ENCODE results near the gene BPIFB4. TPM values are rescaled to one million over a fixed set of nuclear protein-coding genes. Genes with fewer than 3 reads are reported as not detected.

BPIFB4 gene
- not detected for total RNA-seq (2021; ENCODE audit: unreplicated experiment)
- polyA plus RNA-seq (2012; ENCODE audit: insufficient read length) = not detected
- not detected for Bru-seq, nascent RNA
- not detected for BruChase-seq, experiment 1, labeled RNA remaining after a 2-hour chase
- not detected for BruChase-seq, experiment 2, labeled RNA remaining after a 6-hour chase
- long read RNA-seq = 0 reads

- CTCF ChIA-PET = no interaction called here
- POLR2A ChIA-PET = no interaction called here
- Histone ChIP-seq H3K4me3 (ENCODE audit: low read depth in 2 of 2, low read length in 2 of 2) (no peak within 1 kb of the TSS), H3K4me1 (ENCODE audit: control insufficient read depth, insufficient read depth, low read length) (no peaks in the 10 kb centered on the region), H3K36me3 (ENCODE audit: control insufficient read depth, insufficient read depth, low read length) (no peaks in the 10 kb centered on the region), H3K27me3 (ENCODE audit: control insufficient read depth, insufficient read depth, low read length) (no peaks in the 10 kb centered on the region; the same call in none of the 2 replicates), H3K9me3 (ENCODE audit: control insufficient read depth, insufficient read depth, low read depth, low read length) (no peaks in the 10 kb centered on the region), H3K27ac (ENCODE audit: low read length) (no peak within 1 kb of the TSS)
- TF ChIP-seq SIN3A (IDR thresholded peaks at IDR 0.05; ENCODE audit: borderline replicate concordance, insufficient read depth, low read depth, low read length) (no peak), REST (IDR thresholded peaks at IDR 0.05; ENCODE audit: insufficient read depth in 1 of 2, low read depth in 2 of 2, low read length in 1 of 2) (no peak)
- ATAC-seq = no peak
- in situ Hi-C loops (cut with HindIII; ENCODE audit: low pct_unique_long_range_greater_than_20kb, low sequenced_read_pairs) = no loop called here
- no TSS peak for BruUV-seq (replicated peaks)
- DNase-seq (ENCODE audit: low read depth, low spot score) = no peak
- intact Hi-C loops (cut with micrococcal nuclease; ENCODE audit: unreplicated experiment) = no loop called here
Observed at GRCh38 chr20:33079259-33079658, at the start of gene BPIFB4. TSS of gene BPIFB4 (plus strand) at chr20:33079643. CDS start at chr20:33081527, 1,884 bp downstream.

GRCh38 chr20:33030076-33030475, 49.4 kb upstream of the BPIFB4 start:
- CTCF ChIA-PET = no interaction called here
- no peaks in the 10 kb centered on the region for H3K9me3 ChIP-seq (ENCODE audit: control insufficient read depth, insufficient read depth, low read depth, low read length)
- DNase-seq (ENCODE audit: low read depth, low spot score) = no peak
- BruUV-seq (replicated peaks) = no TSS peak
- POLR2A ChIA-PET = interaction anchor here (0.6 kb wide), 1 partner anchor 378 kb away, joined by 7 read pairs; no protein-coding TSS in a partner anchor
- H3K27ac ChIP-seq (ENCODE audit: low read length) = no peak overlapping the region
- intact Hi-C loops (cut with micrococcal nuclease; ENCODE audit: unreplicated experiment) (no loop called here), in situ Hi-C loops (cut with HindIII; ENCODE audit: low pct_unique_long_range_greater_than_20kb, low sequenced_read_pairs) (no loop called here)
- peaks cover 2% of the 10 kb centered on the region; the same call in 1 of the 2 replicates for H3K27me3 ChIP-seq (ENCODE audit: control insufficient read depth, insufficient read depth, low read length)
- H3K36me3 ChIP-seq (ENCODE audit: control insufficient read depth, insufficient read depth, low read length) = no peaks in the 10 kb centered on the region
- TF ChIP-seq SIN3A (IDR thresholded peaks at IDR 0.05; ENCODE audit: borderline replicate concordance, insufficient read depth, low read depth, low read length) = no peak
- TF ChIP-seq CTCF (IDR thresholded peaks at IDR 0.05) = no peak
- no peak for TF ChIP-seq POLR2AphosphoS5 (IDR thresholded peaks at IDR 0.05; ENCODE audit: low read depth, low read length)
- no peak for TF ChIP-seq REST (IDR thresholded peaks at IDR 0.05; ENCODE audit: insufficient read depth in 1 of 2, low read depth in 2 of 2, low read length in 1 of 2)
- TF ChIP-seq TCF7L2 (IDR thresholded peaks at IDR 0.05; ENCODE audit: low read depth, low read length) = no peak
- no peak for ATAC-seq
- H3K4me3 ChIP-seq (ENCODE audit: low read depth in 2 of 2, low read length in 2 of 2) = no peak overlapping the region
- H3K4me1 ChIP-seq (ENCODE audit: control insufficient read depth, insufficient read depth, low read length) = no peaks in the 10 kb centered on the region
